Mesendoderm (in vitro differentiated cells): ENCODE measurements around the gene CAMK2N1.
A peak's percentile ranks its signal among the peaks of the same experiment; 100 is the strongest.
"Not testable (repeated sequence)": the region's sequence is repeated elsewhere in the genome, so short reads cannot be mapped to it uniquely, and the experiment has no call there.

Experiments used
- DNase-seq: peaks from one replicate; pipeline ENCODE4 v3.0.0; 2013
- H2AK5ac ChIP-seq: 2 replicates; pipeline ENCODE4 v1.6.1; 2013; ENCODE audit warnings: low read length, inconsistent platforms
- H2BK120ac ChIP-seq: 2 replicates; pipeline ENCODE4 v1.6.1; 2013; ENCODE audit warnings: low read depth, mild to moderate bottlenecking, low read length, moderate library complexity, mixed read lengths
- H2BK15ac ChIP-seq: replicated peaks from 2 replicates; pipeline ENCODE4 v1.6.1; 2013; ENCODE audit warnings: low read depth, mild to moderate bottlenecking, moderate library complexity
- H2BK5ac ChIP-seq: 2 replicates; pipeline ENCODE4 v1.6.1; 2013; ENCODE audit warnings: low read length, inconsistent platforms
- H3K18ac ChIP-seq: 2 replicates; pipeline ENCODE4 v1.6.1; 2013; ENCODE audit warnings: mild to moderate bottlenecking, low read length, mixed read lengths
- H3K23ac ChIP-seq: one replicate; pipeline ENCODE4 v1.6.1; 2013; ENCODE audit warnings: low read length
- H3K27ac ChIP-seq: 2 replicates; pipeline ENCODE4 v1.5.1; 2013; ENCODE audit warnings: low read depth, mild to moderate bottlenecking, inconsistent platforms, low read length, moderate library complexity
- H3K27me3 ChIP-seq: 2 replicates; pipeline ENCODE4 v1.6.1; 2013; ENCODE audit warnings: low read length, control low read depth, mild to moderate bottlenecking, inconsistent platforms; ENCODE audit not compliant: insufficient read depth, poor library complexity
- H3K36me3 ChIP-seq: 2 replicates; pipeline ENCODE4 v1.6.1; 2013; ENCODE audit warnings: low read length, inconsistent platforms; ENCODE audit not compliant: control insufficient read depth, insufficient read depth
- H3K4ac ChIP-seq: one replicate; pipeline ENCODE4 v1.6.1; 2013; ENCODE audit warnings: low read depth, mild to moderate bottlenecking, low read length, moderate library complexity
- H3K4me1 ChIP-seq: 2 replicates; pipeline ENCODE4 v1.6.1; 2013; ENCODE audit warnings: low read depth, low read length, inconsistent platforms; ENCODE audit not compliant: control insufficient read depth
- H3K4me2 ChIP-seq: 2 replicates; pipeline ENCODE4 v1.6.1; 2013; ENCODE audit warnings: low read length
- H3K4me3 ChIP-seq: 2 replicates; pipeline ENCODE4 v1.5.1; 2013; ENCODE audit warnings: mild to moderate bottlenecking, low read length
- H3K56ac ChIP-seq: one replicate; pipeline ENCODE4 v1.6.1; 2013; ENCODE audit warnings: low read length
- H3K79me1 ChIP-seq: 2 replicates; pipeline ENCODE4 v1.6.1; 2013; ENCODE audit warnings: low read length, inconsistent platforms
- H3K79me2 ChIP-seq: 2 replicates; pipeline ENCODE4 v1.6.1; 2013; ENCODE audit warnings: mild to moderate bottlenecking, low read length; ENCODE audit not compliant: control insufficient read depth, insufficient read depth
- H3K9ac ChIP-seq: 2 replicates; pipeline ENCODE4 v1.6.1; 2013; ENCODE audit warnings: low read length, inconsistent platforms
- H4K5ac ChIP-seq: one replicate; pipeline ENCODE4 v1.6.1; 2013; ENCODE audit warnings: low read length
- H4K8ac ChIP-seq: one replicate; pipeline ENCODE4 v1.6.1; 2013; ENCODE audit warnings: low read depth, mild to moderate bottlenecking, control low read depth, low read length, moderate library complexity
- WGBS: extraction: QIAGEN DNeasy Blood & Tissue Kit; methylation state at CpG from one replicate; pipeline ENCODE4 v1.1.7; 2013; ENCODE audit warnings: low lambda C conversion rate, missing lambda C conversion rate; ENCODE audit not compliant: insufficient coverage; ENCODE audit errors: extremely low coverage; 5-methylcytosine and 5-hydroxymethylcytosine counted together

CAMK2N1 gene

GRCh38 chr1:20499105-20499504 is 13.1 kb upstream of the CAMK2N1 start:
- H2AK5ac ChIP-seq = no peak overlapping the region
- H2BK120ac ChIP-seq = no peak overlapping the region
- no peak overlapping the region for H4K5ac ChIP-seq
- no CpG with 5 or more reads among the region's 5 CpGs for WGBS
- H3K27me3 ChIP-seq = no peaks in the 10 kb centered on the region
- H3K79me2 ChIP-seq = no peaks in the 10 kb centered on the region
- H3K4me1 ChIP-seq = no peaks in the 10 kb centered on the region
- no peak overlapping the region for H3K27ac ChIP-seq
- H3K18ac ChIP-seq = no peak overlapping the region
- no peak overlapping the region for H4K8ac ChIP-seq
- H3K56ac ChIP-seq = no peak overlapping the region
- no peak overlapping the region for H3K4me2 ChIP-seq
- no peak overlapping the region for H2BK15ac ChIP-seq
- H3K4me3 ChIP-seq = no peak overlapping the region
- no peak overlapping the region for H2BK5ac ChIP-seq
- no peak overlapping the region for H3K4ac ChIP-seq
- H3K23ac ChIP-seq = no peak overlapping the region
- DNase-seq = no peak
- H3K79me1 ChIP-seq = peaks cover 1% of the 10 kb centered on the region
- H3K36me3 ChIP-seq = peaks cover 2% of the 10 kb centered on the region
- H3K9ac ChIP-seq = no peak overlapping the region

- no peaks in the 10 kb centered on the region for H3K4me1 ChIP-seq
- WGBS = no CpG with 5 or more reads among the region's 7 CpGs
- H3K79me2 ChIP-seq = no peaks in the 10 kb centered on the region
- H3K18ac ChIP-seq = no peak overlapping the region
- no peaks in the 10 kb centered on the region for H3K27me3 ChIP-seq
- H3K56ac ChIP-seq = no peak overlapping the region
- no peak overlapping the region for H3K27ac ChIP-seq
- H4K8ac ChIP-seq = no peak overlapping the region
- H2BK15ac ChIP-seq = no peak overlapping the region
- H3K4me2 ChIP-seq = no peak overlapping the region
- H3K4ac ChIP-seq = no peak overlapping the region
- H3K23ac ChIP-seq = no peak overlapping the region
- peaks cover 2% of the 10 kb centered on the region for H3K36me3 ChIP-seq
- H3K79me1 ChIP-seq = no peaks in the 10 kb centered on the region
- no peak overlapping the region for H3K4me3 ChIP-seq
- DNase-seq = no peak
- H3K9ac ChIP-seq = no peak overlapping the region
- H2BK120ac ChIP-seq = no peak overlapping the region
- H2AK5ac ChIP-seq = no peak overlapping the region
- no peak overlapping the region for H4K5ac ChIP-seq
- no peak overlapping the region for H2BK5ac ChIP-seq
Observed at GRCh38 chr1:20498116-20498515, 12.1 kb upstream of the CAMK2N1 start.

GRCh38 chr1:20497506-20497905 is 11.5 kb upstream of the CAMK2N1 start:
- Histone ChIP-seq H4K5ac (no peak overlapping the region), H3K36me3 (peaks cover 2% of the 10 kb centered on the region), H3K79me2 (no peaks in the 10 kb centered on the region), H3K4me3 (no peak overlapping the region), H3K56ac (no peak overlapping the region), H3K9ac (no peak overlapping the region), H3K4ac (no peak overlapping the region), H3K4me1 (no peaks in the 10 kb centered on the region), H3K27ac (no peak overlapping the region), H2BK5ac (no peak overlapping the region), H3K4me2 (no peak overlapping the region), H3K27me3 (no peaks in the 10 kb centered on the region), H2AK5ac (no peak overlapping the region), H3K18ac (no peak overlapping the region), H4K8ac (no peak overlapping the region), H3K79me1 (no peaks in the 10 kb centered on the region), H3K23ac (no peak overlapping the region), H2BK120ac (no peak overlapping the region), H2BK15ac (no peak overlapping the region)
- WGBS = no CpG with 5 or more reads among the region's 6 CpGs
- no peak for DNase-seq

GRCh38 chr1:20496725-20497383 is 10.8 kb upstream of the CAMK2N1 start:
- H3K79me1 ChIP-seq, H3K27me3 ChIP-seq, H3K18ac ChIP-seq, H3K9ac ChIP-seq, H3K4ac ChIP-seq, H3K27ac ChIP-seq, H3K56ac ChIP-seq, H4K8ac ChIP-seq, H2BK120ac ChIP-seq, H3K36me3 ChIP-seq, H2BK15ac ChIP-seq, DNase-seq, H3K4me2 ChIP-seq, H2AK5ac ChIP-seq, H3K23ac ChIP-seq, H4K5ac ChIP-seq, H3K4me3 ChIP-seq, H2BK5ac ChIP-seq, H3K4me1 ChIP-seq, H3K79me2 ChIP-seq: not testable (repeated sequence)
- no CpG with 5 or more reads among the region's 12 CpGs for whole genome bisulfite sequencing

GRCh38 chr1:20496241-20496661 is 10.2 kb upstream of the CAMK2N1 start:
- Histone ChIP-seq H4K8ac (no peak overlapping the region), H4K5ac (no peak overlapping the region), H2BK5ac (no peak overlapping the region), H3K36me3 (peaks cover 2% of the 10 kb centered on the region), H2BK120ac (no peak overlapping the region), H3K4ac (no peak overlapping the region), H3K4me2 (no peak overlapping the region), H3K9ac (no peak overlapping the region), H3K79me2 (no peaks in the 10 kb centered on the region), H3K4me1 (no peaks in the 10 kb centered on the region), H2BK15ac (no peak overlapping the region), H3K27ac (no peak overlapping the region), H3K18ac (no peak overlapping the region), H3K27me3 (no peaks in the 10 kb centered on the region), H3K4me3 (no peak overlapping the region), H3K79me1 (no peaks in the 10 kb centered on the region), H2AK5ac (no peak overlapping the region), H3K56ac (no peak overlapping the region), H3K23ac (no peak overlapping the region)
- WGBS = no CpG with 5 or more reads among the region's 8 CpGs
- DNase-seq = peak; percentile 69

- no peaks in the 10 kb centered on the region for H3K79me1 ChIP-seq
- H3K79me2 ChIP-seq = no peaks in the 10 kb centered on the region
- WGBS = no CpG with 5 or more reads among the region's 1 CpG
- no peak overlapping the region for H4K8ac ChIP-seq
- H3K4ac ChIP-seq = no peak overlapping the region
- H3K23ac ChIP-seq = no peak overlapping the region
- H2BK15ac ChIP-seq = no peak overlapping the region
- no peak for DNase-seq
- H3K4me2 ChIP-seq = no peak overlapping the region
- no peak overlapping the region for H4K5ac ChIP-seq
- no peaks in the 10 kb centered on the region for H3K36me3 ChIP-seq
- H2AK5ac ChIP-seq = no peak overlapping the region
- no peaks in the 10 kb centered on the region for H3K27me3 ChIP-seq
- no peak overlapping the region for H3K27ac ChIP-seq
- no peak overlapping the region for H2BK5ac ChIP-seq
- no peak overlapping the region for H2BK120ac ChIP-seq
- no peaks in the 10 kb centered on the region for H3K4me1 ChIP-seq
- H3K9ac ChIP-seq = no peak overlapping the region
- H3K56ac ChIP-seq = no peak overlapping the region
- no peak overlapping the region for H3K18ac ChIP-seq
- H3K4me3 ChIP-seq = no peak overlapping the region
Observed at GRCh38 chr1:20495661-20496060, 9.7 kb upstream of the CAMK2N1 start.
